ENCODE measurements around the gene MTRR.

MTRR gene

DNA sequence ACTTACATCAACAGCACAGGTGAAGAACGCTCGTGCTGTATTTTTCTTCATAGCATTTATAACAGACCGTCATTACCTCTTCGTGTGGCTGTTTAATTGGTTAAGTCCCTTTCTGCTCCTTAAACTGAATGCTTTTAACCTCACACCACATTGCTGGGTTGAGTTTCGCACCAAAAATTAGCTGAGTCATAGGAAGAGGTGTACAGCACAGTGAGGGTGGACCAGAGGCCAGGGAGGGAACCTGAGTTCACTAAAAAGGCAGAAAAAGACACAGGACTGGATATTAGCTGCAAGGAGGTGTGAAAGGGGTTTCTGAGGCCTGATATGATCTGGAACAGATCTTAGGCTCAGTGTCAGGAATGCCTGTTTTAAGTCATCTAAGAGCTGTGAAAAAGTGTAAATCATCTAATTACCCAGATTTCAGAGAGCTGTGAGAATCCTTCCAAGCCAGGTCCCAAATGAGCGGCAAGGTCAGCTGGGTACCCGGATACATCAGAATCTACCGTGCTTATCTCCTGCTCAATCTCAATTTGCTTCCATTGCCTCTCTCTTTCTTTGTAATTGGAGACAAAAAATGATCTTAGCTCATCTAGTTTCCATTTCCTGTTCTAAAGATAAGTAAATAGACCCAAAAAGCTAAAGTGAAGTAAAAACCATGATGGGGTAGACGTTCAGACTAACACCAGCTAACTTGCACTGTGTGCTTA lies 10.9 kb upstream of the MTRR start:
- DNase-seq: no peak

DNA sequence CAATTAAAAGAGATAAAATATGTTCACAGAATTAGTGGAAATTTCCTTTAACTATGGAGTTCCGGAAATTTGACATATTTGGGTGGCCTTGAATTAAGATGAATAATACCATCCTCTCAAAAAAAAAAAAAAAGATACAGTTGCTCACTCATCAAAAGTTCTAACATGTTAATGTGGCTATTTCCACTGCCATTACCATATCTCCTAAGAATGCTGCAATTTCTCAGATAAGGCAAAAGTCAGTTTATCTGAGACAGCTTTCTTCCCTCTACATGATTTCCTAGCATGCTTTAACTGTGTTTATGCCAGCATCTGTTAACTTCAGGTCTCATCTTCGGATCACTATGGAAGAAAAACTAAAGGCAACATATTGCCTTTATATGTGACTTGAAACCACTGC lies 2.8 kb upstream of the MTRR start:
- no peak for DNase-seq

DNA sequence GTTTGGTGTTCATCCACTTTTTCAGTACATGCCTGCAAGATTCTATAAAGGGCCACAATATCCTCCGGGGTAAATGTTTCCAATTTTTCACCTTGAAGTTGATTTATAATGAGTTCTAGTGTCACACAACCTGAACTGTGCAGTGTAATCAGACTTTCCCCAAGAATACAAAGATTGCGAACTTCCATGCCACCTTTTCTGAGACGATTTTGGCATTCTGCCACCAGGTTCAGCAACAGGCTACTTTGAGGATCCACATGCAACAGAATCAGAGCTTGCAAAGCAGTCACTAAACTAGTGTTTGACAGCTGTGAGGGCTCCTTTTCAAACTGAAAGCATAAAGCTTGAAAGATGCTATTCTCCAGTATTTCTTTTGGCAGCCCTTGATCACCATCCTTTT lies 1.7 kb upstream of the MTRR start:
- no peak for DNase-seq

DNA sequence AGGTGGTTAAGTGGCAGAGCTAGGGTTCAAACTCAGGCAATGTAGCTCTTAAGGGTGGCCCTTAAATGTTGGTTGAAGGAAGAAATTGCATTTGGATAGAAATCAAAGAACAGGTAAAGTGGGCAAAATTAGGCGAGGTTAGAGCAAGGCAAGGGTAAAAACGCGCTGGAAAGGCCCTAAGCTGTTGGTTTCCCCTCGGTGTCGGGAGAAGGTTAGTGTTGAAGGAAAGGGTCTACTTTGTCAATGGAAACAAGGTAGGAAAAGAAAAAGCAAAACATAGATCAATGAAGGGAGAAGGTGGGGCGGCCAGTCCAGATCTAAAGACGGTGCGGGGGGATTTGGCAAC lies 548 bp upstream of the MTRR start:
- DNase-seq: no peak

- DNase-seq: no peak
These were observed 657 bp downstream of the MTRR start for GRCh38 chr5:7869474-7870136.

DNA sequence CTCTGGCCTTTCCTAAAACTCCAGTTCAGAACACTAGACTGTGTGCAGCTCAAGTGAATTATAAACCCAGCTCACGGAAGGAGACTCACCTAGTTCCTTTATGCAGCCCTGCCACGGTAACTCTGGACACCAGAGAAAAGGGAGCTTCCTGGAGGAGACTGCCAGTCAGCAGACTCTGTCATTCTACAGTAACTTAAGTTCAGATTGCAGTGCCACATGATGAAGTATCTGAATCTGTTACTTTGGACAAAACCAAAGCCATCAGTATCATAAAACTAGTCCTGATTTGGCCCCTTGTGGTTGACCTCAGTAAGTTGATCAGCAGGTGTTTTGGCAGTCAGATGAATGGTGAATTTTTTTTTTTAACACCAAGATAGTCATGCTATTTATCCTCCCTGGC lies 2.7 kb downstream of the MTRR start:
- DNase-seq: no peak

DNA sequence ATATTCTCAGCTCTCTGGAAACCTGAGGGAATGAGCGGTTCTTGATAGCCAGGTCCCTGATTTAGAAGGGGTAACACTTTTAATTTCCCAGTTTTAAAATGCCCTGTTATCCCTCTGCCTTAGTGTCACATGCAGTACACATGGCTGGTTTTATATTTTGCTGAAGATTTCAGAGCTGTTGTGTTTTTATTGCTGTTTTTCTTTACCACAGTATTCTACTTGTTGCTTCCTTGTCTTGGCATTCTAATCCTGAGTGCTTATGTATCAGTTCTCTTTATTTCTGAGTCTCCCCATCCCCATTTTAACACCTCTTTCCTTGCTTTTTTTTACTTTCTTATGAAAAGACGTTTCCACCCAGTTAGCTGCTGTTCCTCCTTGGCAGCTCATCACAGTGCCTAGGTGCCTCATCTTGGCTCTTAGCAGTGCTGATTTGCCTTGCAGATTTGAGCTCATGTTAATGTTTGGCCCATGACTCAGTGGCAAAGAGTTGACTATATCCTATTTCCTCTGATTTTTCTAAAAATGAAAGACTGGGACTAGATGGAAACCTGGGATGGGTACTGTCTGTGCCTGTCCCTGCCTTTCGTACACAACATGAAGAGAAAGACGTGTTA lies 3.7 kb downstream of the MTRR start:
- no peak for DNase-seq

DNA sequence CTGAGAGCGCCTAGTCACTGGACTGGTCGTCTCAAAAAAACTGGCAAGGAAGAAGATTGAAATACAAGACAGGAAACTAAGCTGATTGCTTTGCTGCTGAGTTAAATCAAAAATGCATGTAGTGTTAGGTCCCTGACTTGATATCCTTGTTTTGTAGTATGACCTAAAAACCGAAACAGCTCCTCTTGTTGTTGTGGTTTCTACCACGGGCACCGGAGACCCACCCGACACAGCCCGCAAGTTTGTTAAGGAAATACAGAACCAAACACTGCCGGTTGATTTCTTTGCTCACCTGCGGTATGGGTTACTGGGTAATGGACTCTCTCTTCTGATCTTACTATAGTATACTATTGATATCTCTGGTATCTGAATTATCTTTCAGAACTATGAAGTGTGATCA lies 4.3 kb downstream of the MTRR start:
- DNase-seq: no peak

DNA sequence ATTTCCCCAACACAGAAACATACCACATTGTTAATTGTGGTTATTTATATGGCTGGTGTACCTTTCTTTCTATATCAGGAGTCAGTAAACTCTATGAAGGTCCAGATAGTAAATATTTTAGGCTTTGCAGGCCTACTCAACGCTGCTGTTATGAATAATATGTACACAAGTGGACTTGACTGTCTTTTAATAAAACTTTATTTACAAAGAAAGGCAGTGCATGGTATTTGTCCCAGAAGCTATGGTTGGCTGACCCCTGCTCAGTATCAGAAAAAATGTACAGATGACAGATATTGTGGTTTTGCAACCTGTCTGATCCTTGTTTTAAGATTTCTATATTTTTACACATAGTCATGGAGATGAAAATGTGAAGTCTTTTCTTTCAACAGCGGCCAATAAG lies 5.7 kb downstream of the MTRR start:
- DNase-seq: no peak

GRCh38 chr5:7875151-7875550 lies 6.2 kb downstream of the MTRR start:
- DNase-seq: no peak

GRCh38 chr5:7876867-7877266 lies 7.9 kb downstream of the MTRR start:
- peak; percentile 48 for DNase-seq

- no peak for DNase-seq
These were observed 8.9 kb downstream of the MTRR start for GRCh38 chr5:7877851-7878250.

DNA sequence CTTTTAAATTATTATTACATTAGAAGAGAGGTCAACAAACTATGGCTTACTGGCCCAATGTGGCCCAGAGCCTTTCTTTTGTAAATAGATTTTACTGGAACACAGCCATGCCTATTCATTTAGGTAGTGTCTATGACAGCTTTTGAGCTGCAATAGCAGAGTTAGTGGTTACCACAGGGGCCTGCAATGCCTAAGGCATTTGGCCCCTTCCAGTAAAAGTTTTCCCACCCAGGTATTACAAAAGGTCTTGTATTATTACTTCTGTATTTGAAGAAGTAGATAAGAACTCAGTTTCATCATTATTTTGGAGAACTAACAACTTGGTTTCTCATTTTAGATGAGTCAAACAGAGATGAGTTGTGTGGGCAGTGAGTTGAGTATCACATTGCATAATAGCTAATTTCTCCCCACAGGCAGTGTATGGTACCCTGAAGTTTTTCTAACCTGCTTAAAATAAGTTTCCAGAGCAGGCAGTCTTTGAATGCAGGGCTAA lies 9.5 kb downstream of the MTRR start:
- DNase-seq: peak; percentile 21

DNA sequence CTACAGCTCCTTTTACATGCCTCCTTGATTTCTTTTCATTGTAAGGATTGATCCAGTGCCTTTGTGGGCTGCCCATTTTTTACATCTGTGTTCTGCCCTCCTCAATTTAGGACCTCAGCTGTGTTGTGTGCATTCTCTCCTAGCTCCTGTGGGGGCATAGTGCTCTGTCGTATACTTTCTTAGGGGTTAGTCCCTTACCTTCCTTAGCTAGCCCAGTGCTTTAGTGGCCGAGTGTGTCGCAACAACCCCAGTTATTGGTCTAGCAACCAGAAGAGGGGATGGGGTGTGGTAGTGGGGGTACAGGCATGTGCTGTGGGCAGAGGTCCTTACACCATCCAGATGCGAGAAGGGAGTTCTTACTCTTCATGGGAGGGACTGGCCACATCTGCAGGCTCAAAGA lies 12.1 kb downstream of the MTRR start:
- DNase-seq: no peak

DNA sequence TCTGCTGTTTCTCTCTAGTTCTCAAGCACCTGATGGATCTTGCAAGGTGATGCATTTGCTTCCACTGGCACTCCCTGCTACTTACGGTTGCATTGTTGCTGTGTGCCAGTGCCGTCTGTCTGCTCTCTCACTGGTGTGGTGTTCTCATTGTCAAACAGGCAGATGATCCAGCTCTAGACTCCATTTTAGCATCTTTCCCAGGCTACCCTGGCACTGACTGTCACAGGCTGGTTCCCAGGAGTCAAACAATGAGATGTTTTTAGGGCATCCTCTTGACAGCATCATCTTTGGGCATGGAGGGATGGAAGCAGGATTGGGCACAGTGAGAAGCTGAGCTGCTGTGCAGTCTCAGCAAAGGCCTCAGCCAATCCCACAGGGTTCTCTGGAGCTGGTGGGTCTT lies 12.9 kb downstream of the MTRR start:
- no peak for DNase-seq

- DNase-seq: no peak
These were observed 14.0 kb downstream of the MTRR start for GRCh38 chr5:7882926-7883325.

DNA sequence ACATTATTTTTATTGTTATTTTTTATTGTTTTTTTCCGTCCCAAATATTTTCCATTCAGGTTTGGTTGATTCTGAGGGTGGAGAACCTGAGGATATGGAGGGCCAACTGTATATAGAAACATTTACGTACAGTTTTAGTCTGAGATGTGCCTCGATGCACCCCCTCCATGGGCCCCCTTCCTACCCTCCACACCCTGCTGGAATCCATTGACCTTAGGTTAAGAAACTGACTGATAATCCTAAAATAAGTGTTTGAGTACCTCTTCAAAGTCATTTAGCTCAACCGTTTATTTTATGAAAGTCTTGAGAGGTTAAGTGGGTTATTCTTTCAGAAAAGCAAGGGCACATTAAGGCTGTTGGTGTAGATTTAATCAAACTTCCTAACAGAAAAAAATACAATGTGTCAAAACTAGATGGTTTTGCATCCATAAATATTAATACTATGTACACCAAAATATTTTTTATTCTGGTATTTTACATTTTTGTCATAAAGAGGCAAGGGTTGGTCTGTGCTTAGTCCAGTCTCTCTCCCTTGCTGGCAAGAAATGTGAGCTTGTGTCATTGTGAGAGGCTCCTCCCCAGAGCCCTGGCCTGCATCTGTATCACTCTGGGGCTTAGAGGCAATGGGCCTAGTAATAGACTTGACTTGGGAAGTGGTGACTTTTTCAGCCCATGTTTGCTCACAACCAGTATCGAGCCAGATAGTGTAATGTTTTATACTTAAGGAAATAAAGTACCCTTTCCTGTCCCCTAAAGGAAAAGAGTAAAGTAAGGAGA lies 15.7 kb downstream of the MTRR start:
- DNase-seq: no peak

DNA sequence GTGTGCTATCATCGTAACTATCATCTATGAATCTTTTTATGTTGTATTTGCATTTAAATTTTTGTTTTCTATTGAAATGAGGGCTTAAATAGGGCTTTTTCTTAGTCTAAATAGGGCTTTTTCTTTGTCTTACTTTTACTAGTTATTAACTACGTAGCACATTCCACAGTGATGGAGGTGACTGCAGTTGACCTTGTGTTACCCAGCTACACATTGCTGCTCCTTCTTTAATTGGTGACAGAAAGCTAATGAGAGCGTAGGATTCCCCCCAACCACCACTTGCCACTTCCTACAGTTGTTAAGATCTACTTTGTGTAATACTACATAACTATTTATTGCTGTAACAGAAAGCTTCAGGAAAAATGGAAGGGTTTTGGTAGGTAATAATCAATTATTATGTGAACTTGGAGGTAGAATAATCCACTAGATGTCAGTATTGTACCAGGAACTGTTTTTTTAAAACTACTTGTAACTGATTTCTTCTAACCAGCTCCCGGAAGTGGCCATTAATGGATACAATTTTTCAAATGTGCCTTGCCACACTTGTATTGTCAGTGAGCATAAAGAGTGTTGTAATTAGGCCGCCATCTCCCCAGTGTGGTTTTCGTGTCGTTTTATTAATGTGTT lies 18.0 kb downstream of the MTRR start:
- DNase-seq: peak; percentile 61

- no peak for DNase-seq
These were observed 20.0 kb downstream of the MTRR start for GRCh38 chr5:7888901-7889300.

GRCh38 chr5:7894439-7894838 lies 25.5 kb downstream of the MTRR start:
- no peak for DNase-seq

- DNase-seq: no peak
These were observed 25.9 kb downstream of the MTRR start for GRCh38 chr5:7894860-7895259.

- peak; percentile 31 for DNase-seq
These were observed 28.2 kb downstream of the MTRR start for GRCh38 chr5:7897014-7897600.

DNA sequence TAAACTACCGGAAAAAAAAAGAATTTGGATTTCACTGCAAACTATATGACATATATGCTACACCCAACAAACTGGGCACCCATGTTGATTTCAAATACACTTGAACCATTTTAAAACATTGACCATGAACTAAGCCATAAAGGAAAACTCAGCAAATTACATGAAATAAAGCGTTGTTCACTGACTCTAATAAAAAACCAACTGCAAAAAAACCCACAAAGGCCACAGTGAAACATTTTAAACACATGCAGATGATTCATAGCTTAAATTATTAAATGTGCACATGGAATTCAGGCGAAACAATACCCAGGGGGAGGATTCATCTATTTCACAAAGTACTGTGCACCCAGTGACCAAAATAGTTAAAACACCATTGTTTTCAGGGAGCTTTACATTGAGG lies 33.3 kb downstream of the MTRR start:
- peak; percentile 68 for DNase-seq

Measured in fibroblast of upper back skin (primary cell).